ENCODE data around the gene GALR2. TPM values are rescaled to one million over a fixed set of nuclear protein-coding genes. Genes with fewer than 3 reads are reported as not detected.

GALR2 gene
- total RNA-seq, 1 experiment from 2014 or later, result 0.61 TPM

- Mint-ChIP-seq H3K4me3 (ENCODE audit: low read depth, unreplicated experiment) (no peak overlapping the region), H3K9me3 (ENCODE audit: low read depth, unreplicated experiment) (no peaks in the 10 kb centered on the region), H3K36me3 (ENCODE audit: insufficient read depth, unreplicated experiment) (peaks cover 89% of the 10 kb centered on the region), H3K27ac (ENCODE audit: unreplicated experiment) (no peak overlapping the region), H3K27me3 (ENCODE audit: unreplicated experiment) (no peaks in the 10 kb centered on the region), H3K4me1 (ENCODE audit: low read depth, unreplicated experiment) (no peaks in the 10 kb centered on the region)
- CTCF ChIA-PET, result interaction anchor here (0.6 kb wide), 2 partner anchors 31 to 49 kb away, joined by 3 to 4 read pairs; no protein-coding TSS in a partner anchor
- no peak for DNase-seq
- no TSS peak for BruUV-seq (replicated peaks)
- TF ChIP-seq, protein P1, sequence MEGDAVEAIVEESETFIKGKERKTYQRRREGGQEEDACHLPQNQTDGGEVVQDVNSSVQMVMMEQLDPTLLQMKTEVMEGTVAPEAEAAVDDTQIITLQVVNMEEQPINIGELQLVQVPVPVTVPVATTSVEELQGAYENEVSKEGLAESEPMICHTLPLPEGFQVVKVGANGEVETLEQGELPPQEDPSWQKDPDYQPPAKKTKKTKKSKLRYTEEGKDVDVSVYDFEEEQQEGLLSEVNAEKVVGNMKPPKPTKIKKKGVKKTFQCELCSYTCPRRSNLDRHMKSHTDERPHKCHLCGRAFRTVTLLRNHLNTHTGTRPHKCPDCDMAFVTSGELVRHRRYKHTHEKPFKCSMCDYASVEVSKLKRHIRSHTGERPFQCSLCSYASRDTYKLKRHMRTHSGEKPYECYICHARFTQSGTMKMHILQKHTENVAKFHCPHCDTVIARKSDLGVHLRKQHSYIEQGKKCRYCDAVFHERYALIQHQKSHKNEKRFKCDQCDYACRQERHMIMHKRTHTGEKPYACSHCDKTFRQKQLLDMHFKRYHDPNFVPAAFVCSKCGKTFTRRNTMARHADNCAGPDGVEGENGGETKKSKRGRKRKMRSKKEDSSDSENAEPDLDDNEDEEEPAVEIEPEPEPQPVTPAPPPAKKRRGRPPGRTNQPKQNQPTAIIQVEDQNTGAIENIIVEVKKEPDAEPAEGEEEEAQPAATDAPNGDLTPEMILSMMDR (IDR thresholded peaks at IDR 0.05; ENCODE audit: unreplicated experiment), result no peak
- intact Hi-C loops (cut with micrococcal nuclease; ENCODE audit: unreplicated experiment), result no loop called here
These were observed 10.6 kb upstream of the GALR2 start for GRCh38 chr17:76063875-76064546.

GRCh38 chr17:76065775-76066174 lies 8.8 kb upstream of the GALR2 start:
- intact Hi-C loops (cut with micrococcal nuclease; ENCODE audit: unreplicated experiment), result no loop called here
- DNase-seq, result no peak
- Mint-ChIP-seq H3K27ac (ENCODE audit: unreplicated experiment) (no peak overlapping the region), H3K4me1 (ENCODE audit: low read depth, unreplicated experiment) (no peaks in the 10 kb centered on the region), H3K27me3 (ENCODE audit: unreplicated experiment) (no peaks in the 10 kb centered on the region), H3K4me3 (ENCODE audit: low read depth, unreplicated experiment) (no peak overlapping the region), H3K36me3 (ENCODE audit: insufficient read depth, unreplicated experiment) (peaks cover 80% of the 10 kb centered on the region), H3K9me3 (ENCODE audit: low read depth, unreplicated experiment) (no peaks in the 10 kb centered on the region)
- CTCF ChIA-PET, result interaction anchor here (0.7 kb wide), 1 partner anchor 9 kb away, joined by 3 read pairs; no protein-coding TSS in a partner anchor
- no TSS peak for BruUV-seq (replicated peaks)
- TF ChIP-seq, protein P1 (IDR thresholded peaks at IDR 0.05; ENCODE audit: unreplicated experiment), result no peak

- TSS peak; percentile 67 for BruUV-seq (replicated peaks)
- peak overlapping the region; percentile 73 for H3K27ac Mint-ChIP-seq (ENCODE audit: unreplicated experiment)
- H3K9me3 Mint-ChIP-seq (ENCODE audit: low read depth, unreplicated experiment), result no peaks in the 10 kb centered on the region
- H3K27me3 Mint-ChIP-seq (ENCODE audit: unreplicated experiment), result peaks cover 25% of the 10 kb centered on the region
- CTCF ChIA-PET, result interaction anchor here (0.6 to 1.4 kb wide), 2 partner anchors 57 to 168 kb away, joined by 3 to 4 read pairs; no protein-coding TSS in a partner anchor
- no peak for DNase-seq
- peaks cover 49% of the 10 kb centered on the region for H3K36me3 Mint-ChIP-seq (ENCODE audit: insufficient read depth, unreplicated experiment)
- H3K4me1 Mint-ChIP-seq (ENCODE audit: low read depth, unreplicated experiment), result peaks cover 11% of the 10 kb centered on the region
- peak overlapping the region; percentile 87 for H3K4me3 Mint-ChIP-seq (ENCODE audit: low read depth, unreplicated experiment)
- TF ChIP-seq, protein P1 (IDR thresholded peaks at IDR 0.05; ENCODE audit: unreplicated experiment), result no peak
- intact Hi-C loops (cut with micrococcal nuclease; ENCODE audit: unreplicated experiment), result loop anchor here (5.0 kb wide), 1 partner anchor 44 kb away; the partner anchor contains the start of gene EVPL
These were observed 2.9 kb upstream of the GALR2 start for GRCh38 chr17:76071531-76072147.

- CTCF ChIA-PET, result interaction anchor here (1.4 kb wide), 1 partner anchor 58 kb away, joined by 4 read pairs; no protein-coding TSS in a partner anchor
- DNase-seq, result peak; percentile 95
- Mint-ChIP-seq H3K36me3 (ENCODE audit: insufficient read depth, unreplicated experiment) (peaks cover 44% of the 10 kb centered on the region), H3K27me3 (ENCODE audit: unreplicated experiment) (peaks cover 31% of the 10 kb centered on the region), H3K27ac (ENCODE audit: unreplicated experiment) (peak within 1 kb of the TSS; percentile 73), H3K4me3 (ENCODE audit: low read depth, unreplicated experiment) (peak within 1 kb of the TSS; percentile 87), H3K4me1 (ENCODE audit: low read depth, unreplicated experiment) (peaks cover 11% of the 10 kb centered on the region), H3K9me3 (ENCODE audit: low read depth, unreplicated experiment) (no peaks in the 10 kb centered on the region)
- TF ChIP-seq, protein P1 (IDR thresholded peaks at IDR 0.05; ENCODE audit: unreplicated experiment), result no peak
- intact Hi-C loops (cut with micrococcal nuclease; ENCODE audit: unreplicated experiment), result loop anchor here (5.0 kb wide), 1 partner anchor 45 kb away; the partner anchor contains the start of gene EVPL
- BruUV-seq (replicated peaks), result no TSS peak
These were observed 2.3 kb upstream of the GALR2 start, which contains the start of gene SRP68 for GRCh38 chr17:76072148-76072858. TSS of gene SRP68 (minus strand) at chr17:76072517. CDS start at chr17:76072491, 26 bp downstream.
